PC-9 (cell line): ENCODE measurements around the gene TSPAN12. TPM values are rescaled to one million over a fixed set of nuclear protein-coding genes. Genes with fewer than 3 reads are reported as not detected.
A peak's percentile ranks its signal among the peaks of the same experiment; 100 is the strongest.
"Not testable (repeated sequence)": the region's sequence is repeated elsewhere in the genome, so short reads cannot be mapped to it uniquely, and the experiment has no call there.

Experiments used
- Bru-seq: library from RNA; stranded (reverse); fragments of 400-500 nt; gene quantifications from one replicate; lab custom pipeline; 2021; lab: Mats Ljungman, UMichigan
- BruChase-seq, 2 experiments: library from RNA; stranded (reverse); fragments of 400-500 nt; gene quantifications; one replicate each; lab custom pipeline; 2021; lab: Mats Ljungman, UMichigan
- BruUV-seq: library from RNA; stranded (reverse); fragments of 400-500 nt; replicated peaks from 2 replicates; lab custom pipeline; 2021; lab: Mats Ljungman, UMichigan
- CTCF ChIA-PET: fragments of 300-600 bp; sonication (Branson Sonifier 250); formaldehyde crosslinking; loops from one replicate; lab custom pipeline; 2022; ENCODE audit warnings: antibody characterized with exemption; lab: Charles Lee
- POLR2A ChIA-PET: fragments of 300-600 bp; sonication (Branson Sonifier 250); formaldehyde crosslinking; loops from one replicate; lab custom pipeline; 2022; ENCODE audit warnings: antibody characterized with exemption; ENCODE audit not compliant: unreplicated experiment; lab: Charles Lee
- DNase-seq, 2 experiments: peaks; one replicate each; pipeline versions ENCODE4 v3.0.0 to v3.0.0-alpha.2; 2015 to 2022; ENCODE audit warnings: mixed read lengths in 1 of 2
- H2AFZ ChIP-seq: fragments of 200-600 bp; sonication (generic); 2 replicates; pipeline ENCODE4 v1.8.1; 2017; ENCODE audit warnings: antibody characterized with exemption
- H3F3A ChIP-seq: fragments of 200-600 bp; sonication (generic); 2 replicates; pipeline ENCODE4 v1.8.1; 2017; ENCODE audit warnings: antibody characterized with exemption, mild to moderate bottlenecking, low read depth; ENCODE audit not compliant: insufficient read depth
- H3K27ac ChIP-seq: fragments of 200-600 bp; sonication (generic); 2 replicates; pipeline ENCODE4 v1.6.1; 2016; ENCODE audit warnings: mixed run types
- H3K27me3 ChIP-seq: fragments of 200-600 bp; sonication (generic); 2 replicates; pipeline ENCODE4 v1.6.1; 2016; ENCODE audit warnings: low read depth, mixed run types; ENCODE audit not compliant: insufficient read depth
- H3K36me3 ChIP-seq: fragments of 200-600 bp; sonication (generic); 2 replicates; pipeline ENCODE4 v1.6.1; 2016; ENCODE audit warnings: low read depth, mixed run types
- H3K4me1 ChIP-seq: fragments of 200-600 bp; sonication (generic); replicated peaks from 2 replicates; pipeline ENCODE4 v1.6.1; 2016; ENCODE audit warnings: mixed run types; ENCODE audit not compliant: insufficient read depth
- H3K4me2 ChIP-seq: fragments of 200-600 bp; sonication (generic); 2 replicates; pipeline ENCODE4 v1.6.1; 2017; ENCODE audit warnings: mixed run types
- H3K4me3 ChIP-seq: fragments of 200-600 bp; sonication (generic); 2 replicates; pipeline ENCODE4 v1.6.1; 2016; ENCODE audit warnings: mixed run types
- H3K79me2 ChIP-seq: fragments of 200-600 bp; sonication (generic); 2 replicates; pipeline ENCODE4 v1.6.1; 2017; ENCODE audit warnings: low read depth, mixed run types
- H3K9me2 ChIP-seq: fragments of 200-600 bp; sonication (generic); 2 replicates; pipeline ENCODE4 v1.8.1; 2017; ENCODE audit warnings: mild to moderate bottlenecking; ENCODE audit not compliant: insufficient read depth
- H3K9me3 ChIP-seq: fragments of 200-600 bp; sonication (generic); 2 replicates; pipeline ENCODE4 v1.8.1; 2016; ENCODE audit warnings: low read depth; ENCODE audit not compliant: insufficient read depth
- H4K20me1 ChIP-seq: fragments of 200-600 bp; sonication (generic); 2 replicates; pipeline ENCODE4 v1.8.1; 2017; ENCODE audit not compliant: insufficient read depth
- EZH2 ChIP-seq: fragments of 200-600 bp; sonication (generic); IDR thresholded peaks from 2 replicates; pipeline ENCODE4 v1.8.0; 2017; ENCODE audit warnings: antibody characterized with exemption, low read depth
- intact Hi-C: fragments of 100-400 bp; cut with micrococcal nuclease; formaldehyde crosslinking; loops from one replicate; pipeline ENCODE4 v1.10.0; 2022; ENCODE audit not compliant: unreplicated experiment
- long read RNA-seq: library from polyadenylated mRNA; stranded (forward); transcript quantifications from one replicate; pipeline ENCODE4 v2.0.0, GENCODE V29; 2022
- total RNA-seq: library from RNA; stranded (reverse); gene quantifications from 2 replicates; pipeline ENCODE4 v1.2.3, GENCODE V29; 2021
- TF ChIP-seq, protein P1 (sequence below): fragments of 200-600 bp; sonication (generic); conservative IDR thresholded peaks from 2 replicates; pipeline ENCODE4 v1.6.1; 2017; ENCODE audit warnings: mixed run types, antibody characterized with exemption, mild to moderate bottlenecking, moderate library complexity

TSPAN12 gene
- total RNA-seq, result 5.8 and 6.1 TPM in 2 replicates
- Bru-seq, nascent RNA, result percentile 41 among the genes with signal in this experiment
- BruChase-seq, experiment 1, labeled RNA remaining after a 2-hour chase, result percentile 40 among the genes with signal in this experiment
- percentile 47 among the genes with signal in this experiment for BruChase-seq, experiment 2, labeled RNA remaining after a 6-hour chase
- long read RNA-seq, transcript TSPAN12-201 (8 exons, 2,798 nt), result major isoform, 12 of 16 reads
- long read RNA-seq, partial matches to known transcripts, result 1 of 16 reads
- long read RNA-seq, other reads (novel, unspliced or antisense), result 3 of 16 reads

DNA sequence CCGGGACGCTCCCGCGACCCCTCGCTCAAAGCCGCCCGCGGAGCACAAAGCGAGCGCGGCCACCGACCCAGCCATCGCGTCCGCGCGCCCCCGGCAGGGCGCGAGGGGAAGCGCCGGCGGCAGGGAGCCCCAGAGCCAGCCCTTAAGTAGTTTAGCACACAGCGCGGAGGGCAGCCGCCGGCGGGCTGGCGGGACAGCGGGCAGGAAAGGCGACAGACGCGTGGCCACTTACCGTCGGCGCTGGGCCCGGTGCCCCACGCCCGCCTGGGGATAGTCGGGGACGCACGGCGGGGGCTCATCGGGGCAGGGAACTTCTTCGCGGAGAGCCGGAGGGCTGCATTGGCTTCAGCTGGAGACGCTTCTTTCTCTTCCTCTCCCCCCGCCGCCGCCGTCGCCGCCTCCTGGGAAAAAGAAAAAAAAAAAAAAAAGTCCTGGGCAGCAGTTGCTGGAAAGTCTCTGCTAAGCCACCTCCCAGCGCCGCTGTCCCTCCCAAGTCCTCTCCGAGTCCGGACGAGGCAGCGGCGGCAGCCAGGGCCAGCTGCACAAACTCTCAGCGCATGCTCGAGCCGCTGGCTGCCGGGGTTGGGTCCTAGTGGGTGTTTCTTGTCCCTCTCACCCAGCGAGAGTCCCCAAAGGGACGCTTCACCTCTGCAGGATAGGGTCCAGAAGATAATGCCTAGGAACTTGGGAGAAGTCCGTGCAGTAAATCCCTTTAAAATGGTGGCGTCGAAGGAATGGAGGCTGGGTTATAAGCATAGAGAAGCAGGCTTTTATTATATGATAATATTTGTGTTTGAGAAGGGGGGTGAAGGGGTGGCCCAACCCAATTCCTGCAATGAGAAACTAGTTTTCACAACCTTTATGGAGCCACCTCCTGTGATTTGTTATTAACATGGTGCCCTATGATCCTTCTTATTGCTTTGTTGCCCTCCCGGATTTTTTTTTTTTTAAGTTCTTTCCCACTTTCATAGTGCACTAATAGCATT, at the start of gene TSPAN12:
TSPAN12 (minus strand) TSS at position 557 of the 986 bp plus-strand sequence. CDS start 1,381 bp downstream, outside the sequence.
- no peaks in the 10 kb centered on the region for H3K9me3 ChIP-seq
- no peaks in the 10 kb centered on the region for H3K79me2 ChIP-seq
- ChIA-PET POLR2A (interaction anchor here (0.6 kb wide), 1 partner anchor 25 kb away, joined by 5 read pairs; no protein-coding TSS in a partner anchor), CTCF (interaction anchor here (0.5 to 0.7 kb wide), 3 partner anchors 20 to 435 kb away, joined by 6 to 8 read pairs (median 6); no protein-coding TSS in a partner anchor)
- peak within 1 kb of the TSS; percentile 45 for H3K27ac ChIP-seq
- H2AFZ ChIP-seq, result peak within 1 kb of the TSS; percentile 94
- H3K4me3 ChIP-seq, result peak within 1 kb of the TSS; percentile 90
- peaks cover 14% of the 10 kb centered on the region for H3K4me1 ChIP-seq
- TF ChIP-seq EZH2, result no peak
- TF ChIP-seq, protein P1, sequence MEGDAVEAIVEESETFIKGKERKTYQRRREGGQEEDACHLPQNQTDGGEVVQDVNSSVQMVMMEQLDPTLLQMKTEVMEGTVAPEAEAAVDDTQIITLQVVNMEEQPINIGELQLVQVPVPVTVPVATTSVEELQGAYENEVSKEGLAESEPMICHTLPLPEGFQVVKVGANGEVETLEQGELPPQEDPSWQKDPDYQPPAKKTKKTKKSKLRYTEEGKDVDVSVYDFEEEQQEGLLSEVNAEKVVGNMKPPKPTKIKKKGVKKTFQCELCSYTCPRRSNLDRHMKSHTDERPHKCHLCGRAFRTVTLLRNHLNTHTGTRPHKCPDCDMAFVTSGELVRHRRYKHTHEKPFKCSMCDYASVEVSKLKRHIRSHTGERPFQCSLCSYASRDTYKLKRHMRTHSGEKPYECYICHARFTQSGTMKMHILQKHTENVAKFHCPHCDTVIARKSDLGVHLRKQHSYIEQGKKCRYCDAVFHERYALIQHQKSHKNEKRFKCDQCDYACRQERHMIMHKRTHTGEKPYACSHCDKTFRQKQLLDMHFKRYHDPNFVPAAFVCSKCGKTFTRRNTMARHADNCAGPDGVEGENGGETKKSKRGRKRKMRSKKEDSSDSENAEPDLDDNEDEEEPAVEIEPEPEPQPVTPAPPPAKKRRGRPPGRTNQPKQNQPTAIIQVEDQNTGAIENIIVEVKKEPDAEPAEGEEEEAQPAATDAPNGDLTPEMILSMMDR, result peak; percentile 64
- peaks cover 5% of the 10 kb centered on the region; the same call in 1 of the 2 replicates for H3F3A ChIP-seq
- peak within 1 kb of the TSS; percentile 99 for H3K4me2 ChIP-seq
- H4K20me1 ChIP-seq, result no peaks in the 10 kb centered on the region
- BruUV-seq, result TSS peak; percentile 55
- no peaks in the 10 kb centered on the region for H3K36me3 ChIP-seq
- intact Hi-C loops, result loop anchor here (1.0 to 5.0 kb wide), 4 partner anchors 19 to 244 kb away; partner anchors contain the start of gene ING3
- H3K27me3 ChIP-seq, result no peaks in the 10 kb centered on the region
- peak; percentile 64 to 90 for DNase-seq
- H3K9me2 ChIP-seq, result no peaks in the 10 kb centered on the region; the same call in 1 of the 2 replicates

DNA sequence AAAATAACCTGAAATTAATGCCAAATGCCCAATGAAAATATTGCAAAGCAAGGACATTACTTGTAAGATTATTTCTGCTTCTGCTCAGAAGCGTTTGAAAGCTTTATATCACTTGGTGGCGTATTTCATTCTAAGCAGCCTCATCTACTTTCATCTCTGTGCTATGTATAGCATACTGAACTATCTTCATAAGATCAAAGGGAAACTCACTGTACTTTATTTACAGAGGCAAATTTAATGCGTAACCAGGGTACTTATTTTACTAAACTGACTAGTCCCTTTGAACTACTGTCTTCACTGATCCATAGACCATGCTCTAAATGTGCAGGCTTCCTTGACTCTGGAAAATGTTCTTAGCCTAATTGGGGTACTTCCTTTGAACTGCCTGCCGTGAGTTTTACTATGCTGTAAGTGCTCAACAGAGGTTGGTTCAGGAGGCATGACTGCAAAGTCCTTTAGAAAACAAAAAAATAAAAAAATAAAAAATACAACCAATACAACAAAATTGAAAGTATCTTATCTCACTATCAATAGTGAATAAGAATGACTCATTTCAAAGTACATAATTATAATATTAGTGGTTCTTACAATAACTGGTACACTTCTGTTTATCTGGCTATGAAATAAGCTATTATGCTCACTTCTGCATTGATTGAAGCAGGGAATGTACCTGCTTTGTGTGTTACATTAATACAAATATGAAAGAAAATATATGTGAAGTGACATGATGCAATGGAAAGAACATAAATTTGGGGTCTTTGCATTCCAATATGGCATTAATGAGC, 41.0 kb upstream of the TSPAN12 start:
- no peak overlapping the region for H2AFZ ChIP-seq
- no TSS peak for BruUV-seq

DNA sequence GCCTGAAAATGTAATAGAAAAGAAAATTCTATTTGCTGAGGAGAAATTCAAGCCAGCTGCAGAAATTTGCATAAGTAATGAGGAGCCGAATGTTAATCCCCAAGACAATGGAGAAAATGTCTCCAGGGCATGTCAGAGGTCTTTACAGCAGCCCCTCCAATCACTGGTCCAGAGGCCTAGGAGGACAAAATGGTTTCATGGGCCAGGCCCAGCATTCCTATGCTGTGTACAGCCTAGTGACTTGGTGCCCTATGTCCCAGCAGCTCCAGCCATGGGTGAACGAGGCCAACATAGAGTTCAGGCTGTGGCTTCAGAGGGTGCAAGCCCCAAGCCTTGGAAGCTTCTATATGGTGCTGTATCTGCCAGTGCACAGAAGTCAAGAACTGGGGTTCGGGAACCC, 37.3 kb upstream of the TSPAN12 start:
- DNase-seq, H3K9me2 ChIP-seq, H3K4me2 ChIP-seq, BruUV-seq, CTCF ChIA-PET, POLR2A ChIA-PET, H3K27me3 ChIP-seq, H3K4me1 ChIP-seq, H3K79me2 ChIP-seq, H2AFZ ChIP-seq, intact Hi-C loops, H3K36me3 ChIP-seq, H3K9me3 ChIP-seq, H3F3A ChIP-seq, H4K20me1 ChIP-seq, H3K27ac ChIP-seq, H3K4me3 ChIP-seq: not testable (repeated sequence)

More for the DNA sequence above, 41.0 kb upstream of the TSPAN12 start:
- Histone ChIP-seq H3K9me2 (no peaks in the 10 kb centered on the region), H3K4me1 (no peaks in the 10 kb centered on the region), H3F3A (no peaks in the 10 kb centered on the region), H4K20me1 (no peaks in the 10 kb centered on the region), H3K9me3 (no peaks in the 10 kb centered on the region; the same call in none of the 2 replicates), H3K4me2 (no peak overlapping the region), H3K79me2 (no peaks in the 10 kb centered on the region), H3K36me3 (no peaks in the 10 kb centered on the region), H3K27ac (no peak overlapping the region), H3K27me3 (no peaks in the 10 kb centered on the region), H3K4me3 (no peak overlapping the region)
- intact Hi-C loops, result no loop called here
- TF ChIP-seq, protein P1, result no peak
- no peak for TF ChIP-seq EZH2
- ChIA-PET CTCF (no interaction called here), POLR2A (no interaction called here)
- DNase-seq, result no peak

- H4K20me1 ChIP-seq, H3K27me3 ChIP-seq, H3K4me2 ChIP-seq, H3K4me3 ChIP-seq, H3K79me2 ChIP-seq, H3K9me2 ChIP-seq, DNase-seq, intact Hi-C loops, H3K27ac ChIP-seq, H3K9me3 ChIP-seq, H3F3A ChIP-seq, H3K4me1 ChIP-seq, H3K36me3 ChIP-seq, POLR2A ChIA-PET, BruUV-seq, CTCF ChIA-PET, H2AFZ ChIP-seq: not testable (repeated sequence)
Observed at GRCh38 chr7:120885602-120886001, 27.7 kb upstream of the TSPAN12 start.
